Subcutaneous abdominal adipose tissue (tissue), 5 donors: ENCODE measurements around the gene GPC5.

Source experiments
- H3K27ac ChIP-seq: one replicate; pipeline ENCODE4 v1.7.0; 2013; ENCODE audit warnings: low read depth, mild to moderate bottlenecking, inconsistent platforms, low read length, moderate library complexity
- H3K27me3 ChIP-seq, 5 donors: one replicate each; pipeline ENCODE4 v1.7.0; 2013; ENCODE audit warnings: low read length in 5 of 5, inconsistent platforms in 1 of 5; ENCODE audit not compliant: control insufficient read depth in 5 of 5, insufficient read depth in 4 of 5
- H3K36me3 ChIP-seq, 5 donors: one replicate each; pipeline ENCODE4 v1.7.0; 2013; ENCODE audit warnings: low read length in 5 of 5; ENCODE audit not compliant: control insufficient read depth in 5 of 5, insufficient read depth in 5 of 5
- H3K4me1 ChIP-seq, 5 donors: one replicate each; pipeline ENCODE4 v1.7.0; 2013; ENCODE audit warnings: low read length in 5 of 5, mild to moderate bottlenecking in 3 of 5, moderate library complexity in 1 of 5; ENCODE audit not compliant: control insufficient read depth in 5 of 5, insufficient read depth in 5 of 5
- H3K4me3 ChIP-seq, 5 donors: one replicate each; pipeline ENCODE4 v1.7.0; 2013; ENCODE audit warnings: low read length in 5 of 5, low read depth in 1 of 5
- H3K9ac ChIP-seq, 5 donors: one replicate each; pipeline ENCODE4 v1.7.0; 2013; ENCODE audit warnings: low read length in 5 of 5, mild to moderate bottlenecking in 4 of 5, moderate library complexity in 3 of 5
- H3K9me3 ChIP-seq, 5 donors: one replicate each; pipeline ENCODE4 v1.7.0; 2013; ENCODE audit warnings: low read length in 5 of 5; ENCODE audit not compliant: control insufficient read depth in 5 of 5
- donor health status: healthy.
- donor health status: healthy.
- donor health status: healthy.
- donor health status: healthy.
- donor health status: healthy.

The GPC5 gene

DNA sequence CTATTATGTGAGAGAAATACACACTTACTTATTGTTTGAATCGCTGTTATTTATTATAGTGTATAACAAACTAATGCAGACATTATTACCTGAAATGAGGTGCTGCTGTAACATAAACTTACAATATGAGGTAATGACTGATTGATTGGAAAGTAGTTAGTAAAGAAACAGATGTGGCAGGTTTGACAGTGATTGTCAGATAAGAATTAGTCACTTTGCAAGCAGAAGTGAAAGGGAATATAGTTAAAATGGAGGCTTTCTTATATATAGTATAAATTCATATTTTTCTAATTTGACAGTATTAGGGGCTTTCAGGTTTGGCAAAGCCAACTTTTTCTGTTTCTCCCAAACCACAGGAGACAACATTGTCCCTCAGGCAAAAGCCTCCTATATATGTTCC is 30.3 kb upstream of the GPC5 start:
- Histone ChIP-seq H3K27me3 (peaks cover 0 to 4% (median 2%) of the 10 kb centered on the region in 5 donors), H3K36me3 (no peaks in the 10 kb centered on the region), H3K4me3 (no peak overlapping the region), H3K9ac (no peak overlapping the region), H3K9me3 (no peaks in the 10 kb centered on the region), H3K4me1 (no peaks in the 10 kb centered on the region), H3K27ac (no peak overlapping the region)

GRCh38 chr13:91368676-91369440 is 29.6 kb upstream of the GPC5 start:
- Histone ChIP-seq H3K9me3 (no peaks in the 10 kb centered on the region), H3K27ac (no peak overlapping the region), H3K4me3 (no peak overlapping the region), H3K36me3 (no peaks in the 10 kb centered on the region), H3K4me1 (no peaks in the 10 kb centered on the region), H3K27me3 (peaks cover 0 to 6% (median 2%) of the 10 kb centered on the region in 5 donors), H3K9ac (no peak overlapping the region)

- no peak overlapping the region for H3K27ac ChIP-seq
- H3K27me3 ChIP-seq: peaks cover 0 to 6% (median 2%) of the 10 kb centered on the region in 5 donors
- no peaks in the 10 kb centered on the region for H3K4me1 ChIP-seq
- no peaks in the 10 kb centered on the region for H3K9me3 ChIP-seq
- H3K36me3 ChIP-seq: no peaks in the 10 kb centered on the region
- H3K4me3 ChIP-seq: no peak overlapping the region
- no peak overlapping the region for H3K9ac ChIP-seq
These were observed 29.0 kb upstream of the GPC5 start for GRCh38 chr13:91369441-91369831.

DNA sequence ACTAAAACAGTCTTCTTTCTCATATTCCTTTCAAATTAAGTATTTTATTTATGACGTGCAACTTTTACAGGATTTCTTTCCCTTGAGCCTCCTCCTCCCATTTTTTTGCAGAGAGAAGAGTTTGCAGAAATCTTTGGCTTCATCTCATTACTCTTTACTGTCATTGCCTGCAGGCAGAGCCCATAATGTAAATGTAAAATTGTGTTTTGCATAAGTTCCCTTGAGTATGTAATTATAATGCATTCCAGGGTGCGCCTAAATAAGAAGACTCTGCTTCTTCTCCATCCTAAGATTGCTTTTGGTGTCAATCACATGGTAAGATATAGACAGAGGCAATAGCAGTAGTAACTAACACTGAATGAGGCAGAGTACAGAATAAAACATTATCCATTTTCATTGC is 27.9 kb upstream of the GPC5 start:
- Histone ChIP-seq H3K9me3 (no peaks in the 10 kb centered on the region), H3K36me3 (no peaks in the 10 kb centered on the region), H3K9ac (no peak overlapping the region), H3K27me3 (peaks cover 0 to 6% (median 2%) of the 10 kb centered on the region in 5 donors), H3K4me1 (no peaks in the 10 kb centered on the region), H3K4me3 (no peak overlapping the region), H3K27ac (no peak overlapping the region)

DNA sequence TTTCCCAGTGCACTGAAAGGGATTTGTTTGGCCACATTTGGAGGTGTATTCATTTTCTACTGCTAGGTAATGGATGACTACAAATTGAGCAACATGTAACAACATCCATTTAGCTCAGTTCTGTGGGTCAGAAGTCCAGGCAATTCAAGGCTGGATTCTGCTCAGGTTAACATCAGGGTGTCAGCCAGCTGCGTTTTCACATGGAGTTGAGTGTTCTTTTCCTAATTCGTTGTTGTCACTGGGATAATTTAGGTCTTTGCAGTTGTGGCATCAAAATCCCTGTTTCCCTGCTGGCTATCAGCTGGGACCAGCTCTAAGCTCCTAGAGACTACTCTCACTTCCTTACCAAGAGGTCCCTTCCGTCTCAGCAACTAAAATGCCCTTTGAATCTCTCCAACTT is 25.5 kb upstream of the GPC5 start:
- H3K27ac ChIP-seq: no peak overlapping the region
- H3K9ac ChIP-seq: no peak overlapping the region
- no peak overlapping the region for H3K4me3 ChIP-seq
- peaks cover 0 to 6% (median 2%) of the 10 kb centered on the region in 5 donors for H3K27me3 ChIP-seq
- no peaks in the 10 kb centered on the region for H3K36me3 ChIP-seq
- H3K4me1 ChIP-seq: no peaks in the 10 kb centered on the region
- H3K9me3 ChIP-seq: no peaks in the 10 kb centered on the region

- no peaks in the 10 kb centered on the region for H3K9me3 ChIP-seq
- H3K27me3 ChIP-seq: peaks cover 0 to 6% (median 0%) of the 10 kb centered on the region in 5 donors
- H3K4me3 ChIP-seq: no peak overlapping the region
- H3K36me3 ChIP-seq: no peaks in the 10 kb centered on the region
- no peak overlapping the region for H3K27ac ChIP-seq
- no peak overlapping the region for H3K9ac ChIP-seq
- H3K4me1 ChIP-seq: no peaks in the 10 kb centered on the region
These were observed 23.2 kb upstream of the GPC5 start for GRCh38 chr13:91375116-91375729.

DNA sequence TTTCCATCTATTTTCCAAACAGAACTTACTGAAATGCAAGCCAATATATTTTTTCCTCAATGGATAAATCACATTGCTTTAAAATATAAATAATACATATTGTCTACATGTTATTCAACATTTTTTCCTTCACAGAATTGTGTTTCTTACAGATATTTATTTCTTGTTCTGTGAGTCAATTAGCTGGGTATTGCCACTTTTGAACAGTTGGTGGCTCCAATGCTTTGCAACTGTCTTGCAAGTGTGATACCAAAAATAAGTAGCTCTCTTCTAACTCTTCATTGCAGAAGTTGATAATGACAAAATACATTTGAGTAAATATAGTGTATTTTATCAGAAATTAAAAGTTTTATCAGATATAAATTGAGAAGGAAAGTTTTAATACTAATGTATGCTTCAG is 17.1 kb upstream of the GPC5 start:
- Histone ChIP-seq H3K27me3 (no peaks in the 10 kb centered on the region), H3K9me3 (no peaks in the 10 kb centered on the region), H3K4me1 (no peaks in the 10 kb centered on the region), H3K9ac (no peak overlapping the region), H3K36me3 (no peaks in the 10 kb centered on the region), H3K27ac (no peak overlapping the region), H3K4me3 (no peak overlapping the region)

GRCh38 chr13:91383836-91384235 is 14.6 kb upstream of the GPC5 start:
- Histone ChIP-seq H3K36me3 (no peaks in the 10 kb centered on the region), H3K9ac (no peak overlapping the region), H3K4me1 (no peaks in the 10 kb centered on the region), H3K27ac (no peak overlapping the region), H3K9me3 (no peaks in the 10 kb centered on the region), H3K27me3 (no peaks in the 10 kb centered on the region), H3K4me3 (no peak overlapping the region)

DNA sequence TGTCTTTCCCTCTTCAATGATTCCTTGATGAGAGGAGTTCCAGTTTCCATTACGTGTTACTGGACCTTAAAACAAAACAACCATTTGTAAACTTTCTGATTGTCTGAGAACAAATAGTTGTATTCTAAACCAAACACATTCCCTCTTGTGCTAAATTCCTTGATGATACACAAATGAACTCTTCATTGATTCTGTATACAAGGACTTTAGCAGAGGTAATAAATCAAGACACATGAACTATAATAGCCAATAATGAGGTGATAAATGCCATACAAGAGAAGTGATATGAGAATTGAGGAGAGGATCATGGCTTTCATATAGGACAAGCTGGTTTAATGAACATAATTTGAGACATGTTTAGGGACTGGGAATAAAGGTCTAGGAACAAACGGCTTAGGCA is 13.5 kb upstream of the GPC5 start:
- no peaks in the 10 kb centered on the region for H3K4me1 ChIP-seq
- no peak overlapping the region for H3K9ac ChIP-seq
- no peak overlapping the region for H3K4me3 ChIP-seq
- H3K9me3 ChIP-seq: no peaks in the 10 kb centered on the region
- H3K36me3 ChIP-seq: no peaks in the 10 kb centered on the region
- H3K27me3 ChIP-seq: no peaks in the 10 kb centered on the region
- no peak overlapping the region for H3K27ac ChIP-seq

DNA sequence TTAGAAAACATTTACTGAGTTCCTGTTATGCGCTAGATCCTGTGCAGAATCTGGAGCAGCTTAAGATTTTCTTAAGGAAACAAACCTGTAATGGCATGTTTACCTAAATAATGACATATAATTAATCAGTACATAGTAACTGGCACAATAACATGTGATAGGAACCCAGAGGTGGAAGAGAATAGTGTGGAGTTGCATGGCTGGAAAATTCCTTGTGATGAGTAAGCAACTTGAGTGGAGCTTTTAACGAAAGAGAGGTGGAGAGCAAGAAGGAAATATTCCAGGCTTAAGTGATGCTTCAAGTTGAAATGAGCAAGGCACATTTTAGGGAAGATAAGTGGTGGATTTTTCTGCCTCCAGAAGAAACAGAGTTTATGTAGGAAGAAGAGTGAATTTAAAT is 9.2 kb upstream of the GPC5 start:
- no peaks in the 10 kb centered on the region for H3K9me3 ChIP-seq
- no peak overlapping the region for H3K4me3 ChIP-seq

More for the DNA sequence above, 9.2 kb upstream of the GPC5 start:
- Histone ChIP-seq H3K4me1 (no peaks in the 10 kb centered on the region), H3K36me3 (no peaks in the 10 kb centered on the region), H3K9ac (no peak overlapping the region), H3K27me3 (peaks cover 0 to 7% (median 0%) of the 10 kb centered on the region in 5 donors), H3K27ac (no peak overlapping the region)
